H9 (cell line): ENCODE data around the gene CASK. TPM values are rescaled to one million over a fixed set of nuclear protein-coding genes. Genes with fewer than 3 reads are reported as not detected.

ENCODE experiments used
- DNase-seq: peaks from one replicate; pipeline ENCODE4 v3.0.0-alpha.2; 2017
- H2AFZ ChIP-seq: one replicate; pipeline ENCODE4 v1.6.1; 2013; ENCODE audit warnings: mild to moderate bottlenecking, low read length, control low read depth, moderate library complexity
- H2AK5ac ChIP-seq: 2 replicates; pipeline ENCODE4 v1.6.1; 2013; ENCODE audit warnings: low read length, control low read depth, mixed read lengths; ENCODE audit not compliant: insufficient read length
- H2BK120ac ChIP-seq: one replicate; pipeline ENCODE4 v1.6.1; 2013; ENCODE audit warnings: low read depth, mild to moderate bottlenecking, low read length, control low read depth, inconsistent platforms; ENCODE audit not compliant: poor library complexity, severe bottlenecking
- H2BK12ac ChIP-seq: 2 replicates; pipeline ENCODE4 v1.6.1; 2013; ENCODE audit warnings: low read length, control low read depth, mixed read lengths, low read depth; ENCODE audit not compliant: insufficient read length
- H2BK15ac ChIP-seq: 2 replicates; pipeline ENCODE4 v1.6.1; 2013; ENCODE audit warnings: low read depth, low read length, control low read depth
- H2BK20ac ChIP-seq: one replicate; pipeline ENCODE4 v1.6.1; 2013; ENCODE audit warnings: low read depth, mild to moderate bottlenecking, low read length, control low read depth, inconsistent platforms; ENCODE audit not compliant: poor library complexity, severe bottlenecking
- H2BK5ac ChIP-seq: 2 replicates; pipeline ENCODE4 v1.6.1; 2013; ENCODE audit warnings: low read length, control low read depth, mixed read lengths; ENCODE audit not compliant: insufficient read length
- H3K14ac ChIP-seq: 2 replicates; pipeline ENCODE4 v1.6.1; 2013; ENCODE audit warnings: low read length, control low read depth; ENCODE audit not compliant: insufficient read depth
- H3K18ac ChIP-seq: 2 replicates; pipeline ENCODE4 v1.6.1; 2013; ENCODE audit warnings: low read depth, mild to moderate bottlenecking, mixed read lengths, low read length, control low read depth; ENCODE audit not compliant: insufficient read length
- H3K23ac ChIP-seq: 2 replicates; pipeline ENCODE4 v1.6.1; 2013; ENCODE audit warnings: low read length, control low read depth, mixed read lengths, low read depth; ENCODE audit not compliant: insufficient read length
- H3K23me2 ChIP-seq: 2 replicates; pipeline ENCODE4 v1.6.1; 2013; ENCODE audit warnings: low read depth, mild to moderate bottlenecking, mixed read lengths, low read length, control low read depth; ENCODE audit not compliant: insufficient read length, poor library complexity, severe bottlenecking
- H3K27ac ChIP-seq: 2 replicates; pipeline ENCODE4 v1.5.1; 2013; ENCODE audit warnings: low read length, control low read depth, mixed read lengths, low read depth; ENCODE audit not compliant: insufficient read length
- H3K27me3 ChIP-seq: 2 replicates; pipeline ENCODE4 v1.6.1; 2013; ENCODE audit warnings: low read length, control low read depth, inconsistent platforms; ENCODE audit not compliant: insufficient read depth
- H3K4ac ChIP-seq: 2 replicates; pipeline ENCODE4 v1.6.1; 2013; ENCODE audit warnings: low read depth, mild to moderate bottlenecking, control low read depth, inconsistent platforms, low read length, moderate library complexity
- H3K4me1 ChIP-seq: 2 replicates; pipeline ENCODE4 v1.6.1; 2013; ENCODE audit warnings: low read length, control low read depth, inconsistent platforms; ENCODE audit not compliant: insufficient read depth
- H3K4me2 ChIP-seq: 2 replicates; pipeline ENCODE4 v1.6.1; 2013; ENCODE audit warnings: low read length, control low read depth, mixed read lengths; ENCODE audit not compliant: insufficient read length, insufficient read depth
- H3K56ac ChIP-seq: 2 replicates; pipeline ENCODE4 v1.6.1; 2013; ENCODE audit warnings: low read depth, mild to moderate bottlenecking, mixed read lengths, low read length, control low read depth; ENCODE audit not compliant: insufficient read length
- H3K79me1 ChIP-seq: 2 replicates; pipeline ENCODE4 v1.6.1; 2013; ENCODE audit warnings: low read depth, mild to moderate bottlenecking, moderate library complexity, low read length, control low read depth, inconsistent platforms; ENCODE audit not compliant: insufficient read depth, poor library complexity, severe bottlenecking
- H3K79me2 ChIP-seq: 2 replicates; pipeline ENCODE4 v1.6.1; 2013; ENCODE audit warnings: low read length, control low read depth, inconsistent platforms; ENCODE audit not compliant: insufficient read depth
- H3K9ac ChIP-seq: 2 replicates; pipeline ENCODE4 v1.6.1; 2013; ENCODE audit warnings: low read length, control low read depth, mixed read lengths; ENCODE audit not compliant: insufficient read length; ENCODE audit errors: extremely low read depth
- H3K9me3 ChIP-seq: one replicate; pipeline ENCODE4 v1.6.1; 2013; ENCODE audit warnings: low read depth, low read length, inconsistent platforms; ENCODE audit not compliant: control insufficient read depth
- H3T11ph ChIP-seq: one replicate; pipeline ENCODE4 v1.6.1; 2013; ENCODE audit warnings: mild to moderate bottlenecking, low read length, control low read depth, inconsistent platforms
- H4K20me1 ChIP-seq: one replicate; pipeline ENCODE4 v1.6.1; 2013; ENCODE audit not compliant: control insufficient read depth, insufficient read length, insufficient read depth
- H4K5ac ChIP-seq: 2 replicates; pipeline ENCODE4 v1.6.1; 2013; ENCODE audit warnings: low read depth, mild to moderate bottlenecking, mixed read lengths, low read length, control low read depth; ENCODE audit not compliant: insufficient read length
- H4K8ac ChIP-seq: replicated peaks from 2 replicates; pipeline ENCODE4 v1.6.1; 2013; ENCODE audit warnings: low read length, control low read depth, mixed read lengths, low read depth; ENCODE audit not compliant: insufficient read length
- H4K91ac ChIP-seq: 2 replicates; pipeline ENCODE4 v1.6.1; 2013; ENCODE audit warnings: low read depth, mild to moderate bottlenecking, moderate library complexity, mixed read lengths, low read length, control low read depth; ENCODE audit not compliant: insufficient read length
- H3K27ac Mint-ChIP-seq, 3 experiments: 2 replicates in 2 of 3; 3 replicates in 1 of 3; pipeline ENCODE4 v1.8.0; 2020 to 2021; ENCODE audit warnings: mixed read lengths in 3 of 3, mild to moderate bottlenecking in 1 of 3, moderate library complexity in 1 of 3
- H3K27me3 Mint-ChIP-seq: 2 replicates; pipeline ENCODE4 v1.8.0; 2021; ENCODE audit warnings: low read depth, mild to moderate bottlenecking, moderate library complexity, mixed read lengths
- H3K36me3 Mint-ChIP-seq, 3 experiments: 2 replicates in 2 of 3; 3 replicates in 1 of 3; pipeline ENCODE4 v1.8.0; 2020 to 2021; ENCODE audit warnings: low read depth in 3 of 3, mixed read lengths in 3 of 3; ENCODE audit not compliant: insufficient read depth in 1 of 3
- H3K4me1 Mint-ChIP-seq, 2 experiments: 2 replicates each; pipeline ENCODE4 v1.8.0; 2020; ENCODE audit warnings: mixed read lengths in 2 of 2
- H3K4me3 Mint-ChIP-seq, 2 experiments: 2 replicates in 1 of 2; 3 replicates in 1 of 2; pipeline ENCODE4 v1.8.0; 2020 to 2021; ENCODE audit warnings: mild to moderate bottlenecking in 2 of 2, mixed read lengths in 2 of 2, moderate library complexity in 1 of 2
- H3K9me3 Mint-ChIP-seq, 2 experiments: 2 replicates in 1 of 2; 3 replicates in 1 of 2; pipeline ENCODE4 v1.8.0; 2020; ENCODE audit warnings: mild to moderate bottlenecking in 2 of 2, mixed read lengths in 2 of 2, moderate library complexity in 1 of 2
- CTCF ChIP-seq: fragments of 200-600 bp; sonication (generic); conservative IDR thresholded peaks from 3 replicates; pipeline ENCODE4 v1.8.0; 2021; ENCODE audit warnings: antibody characterized with exemption, mild to moderate bottlenecking
- WGBS: extraction: QIAGEN DNeasy Blood & Tissue Kit; methylation state at CpG from one replicate; pipeline ENCODE4 v1.1.7; 2013; ENCODE audit warnings: missing lambda C conversion rate, low lambda C conversion rate, mixed read lengths; ENCODE audit not compliant: insufficient read length; ENCODE audit errors: extremely low coverage; 5-methylcytosine and 5-hydroxymethylcytosine counted together
- total RNA-seq: library from RNA; stranded (reverse); gene quantifications from 2 replicates; pipeline ENCODE4 v1.2.1, GENCODE V29; 2021

CASK gene
- total RNA-seq, 1 experiment from 2014 or later, result 44.1 TPM

GRCh38 chrX:41875142-41875541 is 48.2 kb downstream of the CASK start:
- no peak overlapping the region for H2BK120ac ChIP-seq
- H3K79me1 ChIP-seq, result no peaks in the 10 kb centered on the region
- H4K91ac ChIP-seq, result no peak overlapping the region
- no peak overlapping the region for H3K14ac ChIP-seq
- no peak overlapping the region for H2AK5ac ChIP-seq
- no peak overlapping the region for H4K5ac ChIP-seq
- H3K27ac ChIP-seq, result no peak overlapping the region
- H3K23me2 ChIP-seq, result no peaks in the 10 kb centered on the region
- no peak overlapping the region for H3K4me2 ChIP-seq
- H4K20me1 ChIP-seq, result no peaks in the 10 kb centered on the region
- peaks cover 18 to 24% of the 10 kb centered on the region in 2 experiments; a peak in 4 of 5 replicates for H3K9me3 Mint-ChIP-seq
- peaks cover 8% of the 10 kb centered on the region; the same call in 1 of the 2 replicates for H3K79me2 ChIP-seq
- H4K8ac ChIP-seq, result no peak overlapping the region
- H3K36me3 Mint-ChIP-seq, result no peaks in the 10 kb centered on the region; a peak in 3 of 7 replicates
- no peak overlapping the region for H3K4ac ChIP-seq
- DNase-seq, result no peak
- TF ChIP-seq CTCF, result no peak
- no peaks in the 10 kb centered on the region for H3K27me3 Mint-ChIP-seq
- no peak overlapping the region for H2BK5ac ChIP-seq
- H3K4me1 Mint-ChIP-seq, result 0 out of 4 replicates have a peak, but pooled peaks cover 0 to 2% of the 10 kb centered on the region in 2 experiments
- no peak overlapping the region for H2BK20ac ChIP-seq
- no peaks in the 10 kb centered on the region for H3K27me3 ChIP-seq
- H3K27ac Mint-ChIP-seq, result no peak overlapping the region
- no peak overlapping the region for H2BK12ac ChIP-seq
- no peak overlapping the region for H3K23ac ChIP-seq
- H3T11ph ChIP-seq, result no peak overlapping the region
- no peaks in the 10 kb centered on the region for H3K9me3 ChIP-seq
- no peak overlapping the region for H2AFZ ChIP-seq
- H3K4me1 ChIP-seq, result no peaks in the 10 kb centered on the region; the same call in 1 of the 2 replicates
- no peak overlapping the region for H2BK15ac ChIP-seq
- no CpG with 5 or more reads among the region's 1 CpG for WGBS
- H3K56ac ChIP-seq, result no peak overlapping the region
- no peak overlapping the region for H3K9ac ChIP-seq
- H3K4me3 Mint-ChIP-seq, result no peak overlapping the region
- H3K18ac ChIP-seq, result no peak overlapping the region
